GM18873 (cell line): ENCODE measurements around the gene XPNPEP3.
A peak's percentile ranks its signal among the peaks of the same experiment; 100 is the strongest.
"Not testable (repeated sequence)": the region's sequence is repeated elsewhere in the genome, so short reads cannot be mapped to it uniquely, and the experiment has no call there.

Experiments
- ATAC-seq: cut with Tn5 transposase; IDR thresholded peaks from one replicate; pipeline ENCODE4 v1.9.1; 2021; ENCODE audit warnings: mild to moderate bottlenecking, moderate library complexity, moderate number of reproducible peaks; ENCODE audit not compliant: unreplicated experiment, low FRiP score

The XPNPEP3 gene

DNA sequence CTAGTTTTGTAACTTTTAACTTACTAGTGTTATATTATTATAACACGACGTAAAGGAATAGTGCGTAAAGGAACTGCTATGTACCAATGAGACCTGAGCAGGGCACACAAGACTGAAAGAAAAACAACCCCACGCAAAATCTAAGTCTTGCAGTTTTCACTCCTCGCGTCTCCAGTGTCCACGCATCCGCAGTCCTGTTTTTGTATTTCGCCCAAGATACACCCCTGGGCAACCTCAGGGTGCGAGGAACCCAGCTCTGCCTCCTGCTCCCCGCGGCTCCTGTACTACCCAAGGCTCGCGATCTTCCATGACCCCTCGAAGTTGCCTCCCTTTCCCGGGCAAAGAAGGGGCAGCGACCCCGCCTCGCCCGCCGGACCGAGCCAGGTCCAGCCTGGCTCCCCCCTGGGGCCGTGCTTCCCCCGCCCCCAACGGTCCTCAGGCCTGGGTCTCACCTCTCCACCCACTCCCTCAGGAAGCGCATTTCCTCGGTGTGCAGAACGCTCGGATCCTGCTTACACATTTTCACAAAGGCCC, 902 bp upstream of the XPNPEP3 start:
- peak; percentile 7 for ATAC-seq

DNA sequence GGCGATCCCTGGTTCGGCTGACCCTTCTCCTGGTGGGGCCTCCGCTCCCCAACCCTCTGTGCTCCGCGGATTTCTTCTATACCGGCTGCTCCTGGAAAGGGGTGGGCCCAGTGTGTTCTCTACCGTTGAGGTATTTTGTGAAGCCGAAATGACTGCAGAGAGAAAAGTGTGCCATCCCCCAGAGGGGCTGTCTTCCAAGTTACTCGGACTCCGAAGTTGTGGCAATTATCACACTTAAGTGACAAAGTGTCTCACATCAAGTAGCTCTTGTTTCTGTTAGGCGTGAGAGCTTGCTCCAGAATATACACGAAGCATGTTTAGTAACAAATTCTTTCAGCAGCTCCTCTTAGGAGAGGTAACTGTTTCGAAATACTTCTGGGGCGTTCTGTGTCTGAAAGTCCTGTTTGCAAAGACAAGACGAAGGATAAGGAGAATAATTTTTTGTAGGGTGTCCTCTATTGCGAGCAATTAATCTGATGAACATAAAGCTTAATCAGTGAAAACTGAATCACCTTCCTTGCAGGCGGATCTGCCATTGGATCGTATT, 434 bp downstream of the XPNPEP3 start:
- no peak for ATAC-seq

DNA sequence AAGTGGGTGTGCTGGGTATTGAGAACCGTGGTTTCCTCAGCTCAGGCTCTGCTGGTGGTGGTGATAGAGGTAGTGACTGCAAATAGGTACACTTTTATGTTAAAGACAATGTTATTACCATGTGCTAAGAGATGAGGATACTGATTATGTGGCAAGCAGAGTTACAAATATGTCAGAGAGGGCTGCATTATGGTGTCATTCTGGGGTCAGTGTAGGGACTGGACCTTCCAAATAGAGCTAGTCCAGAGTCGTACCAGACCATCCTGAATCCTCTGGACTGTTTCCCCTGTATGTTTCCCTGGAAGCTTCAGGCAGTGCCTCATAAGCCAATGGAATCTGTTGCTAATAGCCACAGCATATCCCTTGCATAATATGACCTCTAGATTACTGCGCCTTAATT, 5.1 kb downstream of the XPNPEP3 start, which contains the start of gene DNAJB7:
Gene DNAJB7 (minus strand): TSS at position 101 of the 400 bp plus-strand sequence. CDS start 119 bp downstream, outside the sequence.
- no peak for ATAC-seq

GRCh38 chr22:40862537-40862936, 5.6 kb downstream of the XPNPEP3 start:
- ATAC-seq, result no peak

DNA sequence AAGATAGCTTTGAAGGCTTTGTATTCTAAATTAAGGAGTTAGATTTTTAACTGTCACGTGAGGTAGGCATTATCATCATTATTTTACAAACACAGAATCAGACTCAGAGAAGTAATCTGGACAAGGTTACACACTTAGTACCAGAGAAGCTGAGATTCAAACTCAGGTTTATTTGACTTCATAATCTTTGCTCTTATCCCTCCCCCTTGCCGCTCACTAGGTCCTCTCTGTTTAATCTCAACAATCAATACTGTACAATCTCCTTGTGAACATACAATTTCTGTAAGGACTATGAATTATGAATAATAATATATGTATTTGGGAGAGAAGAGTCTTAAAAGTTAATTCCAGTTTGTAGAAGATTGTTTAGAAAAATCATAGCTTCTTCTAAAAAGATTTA, 10.2 kb downstream of the XPNPEP3 start:
- no peak for ATAC-seq

- ATAC-seq, result not testable (repeated sequence)
Measured at GRCh38 chr22:40868379-40868778, 11.4 kb downstream of the XPNPEP3 start.

DNA sequence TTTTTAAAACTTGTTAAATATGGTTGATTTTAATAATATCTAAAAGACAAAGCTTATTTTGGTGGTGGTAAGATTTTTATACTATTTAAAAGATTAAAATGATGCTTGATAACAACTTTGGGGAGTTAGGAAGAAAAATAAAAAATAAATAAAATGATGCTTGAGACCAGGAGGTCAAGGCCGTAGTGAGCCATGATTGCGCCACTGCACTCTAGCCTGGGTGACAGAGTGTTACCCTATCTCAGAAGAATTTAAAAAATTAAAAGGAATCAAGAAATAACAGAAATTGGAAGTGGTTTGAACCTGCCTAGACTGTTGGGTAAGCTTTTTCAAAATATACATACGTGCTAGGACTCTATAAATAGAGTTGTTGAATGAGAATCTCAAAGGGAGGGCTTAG, 17.1 kb downstream of the XPNPEP3 start:
- no peak for ATAC-seq

GRCh38 chr22:40875111-40875510, 18.2 kb downstream of the XPNPEP3 start:
- no peak for ATAC-seq

DNA sequence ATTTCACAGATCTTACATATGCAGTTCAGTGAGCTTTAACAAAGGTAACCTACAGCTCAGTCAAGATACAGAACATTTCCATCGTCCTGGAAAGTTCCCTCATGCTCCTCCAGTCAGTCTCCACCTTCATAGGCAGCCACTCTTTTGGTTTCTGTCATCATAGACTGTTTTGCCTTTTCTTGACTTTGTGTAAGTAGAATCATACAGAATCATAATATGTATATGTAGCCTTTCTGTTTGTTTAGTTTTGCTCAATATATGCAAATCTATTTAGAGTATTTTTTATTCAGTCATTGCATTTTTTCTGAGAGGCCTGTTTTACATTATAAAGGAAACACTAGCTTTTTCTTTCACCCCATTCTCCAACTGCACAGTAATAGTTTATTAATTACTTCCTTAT, 20.0 kb downstream of the XPNPEP3 start:
- ATAC-seq, result no peak

- no peak for ATAC-seq
Measured at GRCh38 chr22:40877488-40877887, 20.5 kb downstream of the XPNPEP3 start.

GRCh38 chr22:40878922-40879321, 22.0 kb downstream of the XPNPEP3 start:
- no peak for ATAC-seq

DNA sequence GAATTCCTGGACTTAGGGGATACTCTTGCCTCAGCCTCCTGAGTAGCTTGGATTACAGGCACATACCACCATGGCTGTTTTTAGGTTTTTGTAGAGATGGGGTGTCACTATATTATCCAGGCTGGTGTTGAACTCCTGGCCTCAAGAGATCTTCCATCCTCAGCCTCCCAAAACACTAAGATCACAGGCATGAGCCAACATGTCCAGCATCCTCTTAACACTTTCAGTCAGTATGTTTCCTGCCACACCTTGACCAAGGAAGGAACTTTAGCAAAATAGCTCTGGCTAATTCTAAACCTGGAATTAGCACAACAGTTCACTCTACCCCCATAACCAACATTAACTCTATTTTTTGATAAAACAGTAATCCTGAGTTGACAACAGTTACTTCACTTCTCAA, 32.2 kb downstream of the XPNPEP3 start:
- no peak for ATAC-seq

GRCh38 chr22:40890881-40891280, 33.9 kb downstream of the XPNPEP3 start:
- no peak for ATAC-seq

DNA sequence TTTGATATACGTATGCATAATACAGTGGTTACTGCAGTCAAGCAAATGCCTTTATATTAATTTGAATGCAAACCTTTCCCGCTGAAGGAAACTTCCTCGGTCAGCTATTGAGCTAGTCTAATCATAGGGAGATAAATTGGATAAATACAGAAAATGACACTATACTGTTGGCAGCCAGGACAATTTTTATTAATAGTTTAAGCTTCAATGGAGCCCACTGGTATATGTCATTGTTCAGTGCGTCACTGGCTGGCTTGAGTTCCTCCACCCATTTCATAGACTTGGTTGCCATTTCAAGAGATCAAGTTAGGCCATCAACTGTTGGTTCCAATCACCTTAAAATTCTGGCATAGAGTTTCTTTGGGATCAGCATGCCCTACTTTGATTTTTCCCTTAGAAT, 37.5 kb downstream of the XPNPEP3 start:
- ATAC-seq, result no peak

DNA sequence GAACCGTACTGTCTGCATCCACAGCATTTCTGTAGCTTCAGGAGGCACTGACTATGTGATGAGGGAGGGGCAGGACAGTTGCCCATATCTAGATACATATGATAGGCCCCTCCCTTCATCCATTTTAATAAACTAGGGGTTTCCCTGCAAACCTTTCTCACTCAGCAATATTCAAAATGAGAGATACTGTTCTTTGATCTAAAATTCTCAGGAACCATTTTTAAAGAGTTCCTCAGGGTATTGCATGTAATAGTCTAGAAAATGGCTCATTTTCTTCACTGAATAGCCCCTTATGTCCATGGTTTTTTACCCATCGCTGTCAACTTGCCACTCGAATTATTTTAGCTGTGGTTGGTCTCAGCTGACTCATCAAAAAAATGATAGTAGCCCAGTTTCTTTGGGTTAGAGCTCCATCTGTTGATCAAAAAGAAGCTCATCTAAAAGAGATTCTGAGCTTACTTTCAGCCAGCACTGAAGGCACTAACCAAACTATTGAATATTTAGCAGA, 42.0 kb downstream of the XPNPEP3 start:
- no peak for ATAC-seq

DNA sequence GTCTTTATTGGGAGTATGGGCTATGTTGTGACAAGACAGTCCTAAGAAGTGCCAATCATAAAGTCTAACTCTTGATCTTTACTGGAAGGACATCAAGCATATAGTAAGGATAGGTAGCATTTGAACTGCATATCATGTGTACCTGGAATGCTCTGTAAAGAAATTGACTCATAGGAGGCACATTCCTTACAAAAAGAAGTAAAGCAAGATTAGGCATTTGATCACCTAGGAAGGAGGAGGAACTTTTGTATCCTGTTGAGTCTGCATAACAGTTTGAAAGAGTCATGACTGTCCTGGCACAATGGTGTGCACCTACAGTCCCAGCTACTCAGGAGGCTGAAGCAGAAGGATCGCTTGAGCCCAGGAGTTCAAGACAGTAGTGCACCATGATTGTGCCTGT, 47.2 kb downstream of the XPNPEP3 start:
- ATAC-seq, result no peak

GRCh38 chr22:40908895-40909294, 51.9 kb downstream of the XPNPEP3 start:
- ATAC-seq, result no peak

DNA sequence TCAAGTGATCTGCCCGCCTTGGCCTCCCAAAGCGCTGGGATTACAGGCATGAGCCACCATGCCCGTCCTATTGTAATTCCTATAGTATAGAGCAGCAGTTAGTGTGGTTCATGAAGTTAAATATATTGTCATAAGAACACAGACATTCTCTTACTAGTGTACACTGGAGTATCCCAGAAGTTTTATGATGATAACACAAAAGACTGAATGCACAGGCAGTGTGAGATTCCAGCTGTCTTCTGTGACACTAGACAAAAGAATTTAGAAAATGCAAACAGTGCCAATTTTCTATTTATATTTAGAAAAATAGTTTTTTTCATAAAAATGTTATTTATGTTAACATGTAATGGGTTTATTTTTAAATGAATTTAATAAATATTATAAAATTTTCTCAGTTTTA, 54.8 kb downstream of the XPNPEP3 start:
- ATAC-seq, result no peak

DNA sequence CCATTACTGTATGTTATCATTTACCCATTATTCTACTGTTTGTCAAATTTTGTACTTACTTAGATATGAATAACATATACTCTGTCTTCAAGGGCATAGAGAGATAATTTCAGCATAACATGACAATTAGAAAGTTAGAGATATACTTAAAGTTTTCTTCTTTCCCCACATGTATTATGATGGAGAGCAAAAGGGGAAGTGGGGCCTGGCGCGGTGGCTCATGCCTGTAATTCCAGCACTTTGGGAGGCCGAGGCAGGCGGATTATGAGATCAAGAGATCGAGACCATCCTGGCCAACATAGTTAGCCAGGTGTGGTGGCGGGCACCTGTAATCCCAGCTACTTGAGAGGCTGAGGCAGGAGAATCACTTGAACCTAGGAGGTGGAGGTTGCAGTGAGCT, 56.0 kb downstream of the XPNPEP3 start:
- not testable (repeated sequence) for ATAC-seq

- no peak for ATAC-seq
Measured at GRCh38 chr22:40919446-40919845, 62.5 kb downstream of the XPNPEP3 start.

GRCh38 chr22:40920526-40920925, 63.6 kb downstream of the XPNPEP3 start:
- no peak for ATAC-seq

DNA sequence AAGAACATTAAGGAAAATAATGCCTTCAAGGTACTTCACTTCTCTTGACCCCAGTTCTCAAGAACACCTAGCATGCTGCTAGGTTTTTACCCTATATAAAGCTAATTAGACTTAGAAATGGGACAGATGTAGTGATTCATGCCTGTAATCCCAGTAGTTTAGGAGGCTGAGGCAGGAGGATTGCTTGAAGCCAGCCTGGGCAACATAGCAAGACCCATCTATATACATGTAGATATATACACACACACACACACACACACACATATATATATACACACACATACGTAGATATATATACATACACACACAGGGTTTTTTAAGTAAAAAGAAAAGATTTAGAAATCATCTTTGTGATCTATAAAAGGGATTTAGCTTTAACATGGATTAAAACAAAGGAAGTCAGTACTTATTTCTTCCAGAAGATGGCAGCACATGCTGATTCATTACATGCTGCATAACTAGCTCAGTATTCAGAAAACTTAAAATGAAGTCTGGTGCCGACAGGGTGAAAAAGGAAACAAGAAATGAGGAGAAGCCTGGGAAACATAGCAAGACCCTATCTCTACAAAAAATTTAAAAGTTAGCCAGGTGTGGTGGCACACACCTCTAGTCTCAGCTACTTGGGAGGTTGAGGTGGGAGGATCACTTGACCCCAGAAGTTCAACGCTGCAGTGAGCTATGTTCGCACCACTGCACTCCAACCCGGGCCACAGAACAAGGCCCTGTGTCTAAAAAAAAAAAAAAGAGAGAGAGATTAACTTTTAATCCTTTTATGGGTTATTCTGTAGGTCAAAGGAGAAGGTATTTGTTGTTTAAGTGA, 65.7 kb downstream of the XPNPEP3 start:
- ATAC-seq, result no peak
